GM19351 (cell line): ENCODE data around the gene TRDMT1.
"Not testable (repeated sequence)": the region's sequence is repeated elsewhere in the genome, so short reads cannot be mapped to it uniquely, and the experiment has no call there.

ENCODE experiments used
- ATAC-seq: cut with Tn5 transposase; IDR thresholded peaks from one replicate; pipeline ENCODE4 v1.9.1; 2021; ENCODE audit warnings: mild to moderate bottlenecking, moderate library complexity; ENCODE audit not compliant: unreplicated experiment

TRDMT1 gene

GRCh38 chr10:17140386-17140761 is 61.1 kb downstream of the TRDMT1 start:
- no peak for ATAC-seq

DNA sequence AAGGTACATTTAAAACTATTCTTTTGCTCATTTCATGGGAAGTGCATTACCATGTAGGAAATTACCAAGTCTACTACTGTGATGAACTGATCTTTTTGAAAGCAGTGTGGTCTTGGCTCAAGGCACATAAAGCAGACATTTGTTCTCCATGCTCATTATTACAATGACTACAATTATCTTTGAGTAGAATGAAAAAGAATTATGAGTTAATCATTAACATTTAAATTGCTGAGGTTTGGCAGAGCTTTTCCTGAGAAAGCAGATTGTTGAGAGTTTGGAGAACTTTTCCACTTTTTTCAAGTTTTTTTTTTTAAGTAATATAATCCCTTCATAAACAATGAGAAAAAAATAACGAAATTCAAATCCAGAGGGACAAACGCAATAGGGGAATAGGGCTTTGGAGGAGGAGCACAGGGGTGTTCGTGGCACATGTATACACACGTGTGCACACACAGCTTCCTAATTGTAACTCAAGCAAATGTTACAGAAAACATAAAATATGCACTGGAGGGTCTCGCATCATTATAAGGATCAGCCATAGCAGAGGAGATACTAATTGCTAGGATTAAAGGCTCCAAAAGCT is 62.9 kb downstream of the TRDMT1 start:
- no peak for ATAC-seq

- ATAC-seq = no peak
These were observed 66.7 kb downstream of the TRDMT1 start for GRCh38 chr10:17134737-17135260.

DNA sequence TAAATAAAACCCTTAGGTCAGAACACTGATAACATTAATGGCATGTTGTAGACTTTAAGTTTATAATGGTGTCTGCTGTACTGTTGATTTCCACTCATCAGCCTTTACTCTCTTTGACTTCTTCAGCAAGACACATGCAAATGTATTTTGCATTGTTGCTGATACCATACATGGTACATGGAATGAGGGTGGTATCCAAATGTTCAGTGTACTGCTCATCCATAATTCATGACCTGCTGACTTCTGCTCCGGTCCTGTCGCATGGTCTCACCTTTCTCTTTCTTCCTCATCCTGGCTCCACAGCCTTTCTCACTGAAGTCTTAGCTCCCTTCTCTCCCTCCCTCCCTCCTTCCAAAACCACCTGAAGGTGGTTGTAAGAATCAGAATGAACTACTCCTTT is 67.2 kb downstream of the TRDMT1 start:
- no peak for ATAC-seq

DNA sequence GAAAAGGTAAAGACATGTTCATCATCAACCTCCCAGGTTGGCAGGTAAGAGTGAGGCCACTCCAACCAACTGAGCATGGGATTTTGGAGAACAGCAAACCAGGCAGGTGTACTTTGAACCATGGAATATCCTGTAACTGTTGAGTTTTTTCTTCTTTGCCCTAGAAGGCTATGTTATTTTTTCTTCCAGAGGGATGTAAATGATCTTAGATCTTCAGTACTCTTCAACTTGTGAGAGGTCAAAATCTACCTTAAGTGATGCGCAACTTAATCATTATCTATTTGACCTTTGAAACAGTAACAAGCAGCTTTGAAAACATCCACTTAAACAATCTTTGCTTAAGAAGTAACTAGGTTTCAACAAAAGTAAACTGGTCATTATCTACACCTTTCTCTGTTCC is 71.7 kb downstream of the TRDMT1 start, which contains the start of gene CUBN:
TSS of gene CUBN (minus strand) at position 71 of the 400 bp plus-strand sequence. CDS start at position 25, 46 bp downstream.
- no peak for ATAC-seq

DNA sequence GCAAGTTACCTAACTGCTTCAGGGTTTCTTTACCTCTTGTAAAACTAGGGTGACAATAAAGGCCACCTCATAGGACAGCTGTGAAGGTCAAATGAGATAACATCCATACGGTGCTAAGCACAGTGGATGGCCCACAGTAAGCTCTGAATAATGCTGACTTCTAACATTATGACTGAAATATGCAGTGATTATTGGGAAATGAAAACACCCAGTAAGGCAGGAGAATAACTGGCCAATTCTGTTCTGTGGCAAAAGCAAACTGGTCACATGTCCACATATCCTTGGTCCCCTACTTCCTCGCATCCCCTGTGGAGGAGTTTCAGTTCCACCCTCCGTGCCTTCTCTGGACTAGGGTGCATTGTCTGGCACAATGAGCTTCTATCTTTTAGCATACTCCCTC is 73.2 kb downstream of the TRDMT1 start:
- no peak for ATAC-seq

DNA sequence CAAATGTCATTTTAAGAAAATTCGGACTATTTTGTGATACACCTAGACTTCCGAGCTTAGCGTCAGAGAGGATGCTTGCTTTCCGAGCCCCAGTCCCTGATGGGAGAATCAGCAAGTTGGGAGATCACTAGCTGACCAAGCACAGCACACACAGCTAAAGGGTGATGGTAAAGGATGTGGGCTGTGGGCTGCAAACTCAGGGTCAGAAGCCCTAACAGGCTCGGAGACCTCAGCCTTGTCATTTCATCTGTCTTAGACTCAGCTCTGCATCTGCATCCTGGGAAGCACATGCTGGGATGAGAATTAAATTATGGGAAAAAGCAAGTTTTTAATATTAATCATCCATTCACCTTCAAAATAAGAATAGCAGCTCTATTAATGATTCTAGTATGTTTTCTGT is 75.1 kb downstream of the TRDMT1 start:
- no peak for ATAC-seq

- ATAC-seq = no peak
These were observed 76.1 kb downstream of the TRDMT1 start for GRCh38 chr10:17125206-17125893.

DNA sequence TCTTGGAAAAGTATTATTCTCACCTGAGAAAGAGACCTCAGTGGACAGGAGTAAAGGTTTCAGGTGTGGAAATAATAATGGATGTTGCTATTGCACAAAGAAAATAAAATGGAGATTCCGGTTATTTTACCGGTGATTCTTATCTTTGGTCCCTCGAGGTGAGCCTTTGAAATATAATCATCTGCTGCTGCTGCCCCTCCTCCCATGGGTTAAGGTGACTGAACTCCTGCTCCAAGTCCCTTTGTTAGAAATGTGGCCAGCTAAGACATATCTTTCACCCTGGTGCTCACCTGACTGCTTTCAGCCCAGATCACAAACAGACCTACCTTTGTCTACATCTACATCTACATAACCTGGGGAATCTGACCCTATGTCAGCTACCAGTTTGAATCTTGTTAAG is 77.5 kb downstream of the TRDMT1 start:
- no peak for ATAC-seq

DNA sequence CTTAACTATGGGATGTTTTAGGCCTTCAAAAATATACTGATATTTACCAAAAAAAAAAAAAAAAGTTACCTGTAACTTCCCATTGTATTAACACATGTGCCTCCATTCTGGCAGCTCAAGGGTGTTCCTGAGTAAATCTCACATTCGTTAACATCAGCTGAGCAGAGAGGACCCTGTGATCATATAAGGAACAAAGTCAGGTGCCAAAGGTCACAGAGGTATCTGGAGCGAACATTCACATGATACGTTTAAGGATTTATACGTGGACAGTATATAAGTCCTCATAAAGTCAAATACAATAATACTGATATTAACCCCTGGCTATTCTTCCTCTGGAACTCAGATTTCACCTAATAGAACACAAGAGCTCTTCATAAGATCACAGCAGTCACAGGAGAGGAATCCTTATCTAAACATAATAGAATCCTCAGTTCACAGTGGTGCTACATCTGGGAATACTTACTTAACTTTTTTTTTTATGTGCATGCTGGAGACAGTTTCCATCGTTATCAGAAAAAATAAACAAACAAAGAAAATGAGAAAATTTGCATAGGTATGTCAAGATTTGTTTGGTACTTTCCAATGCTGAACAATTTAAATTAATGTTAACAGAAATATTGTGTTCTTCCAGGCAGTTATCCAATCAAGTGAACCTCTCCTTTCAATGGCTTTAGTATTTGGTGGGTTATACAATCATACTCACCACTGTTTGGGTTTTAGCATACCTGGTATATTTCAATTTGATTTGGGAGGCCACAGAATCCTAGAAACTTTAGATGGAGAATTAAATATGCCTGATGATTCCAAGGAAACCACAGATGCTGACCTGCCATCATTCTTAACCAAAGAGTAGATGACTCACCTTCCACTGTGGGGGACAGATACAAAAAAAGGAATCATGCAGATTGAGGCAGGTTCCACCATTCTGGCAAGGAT is 78.5 kb downstream of the TRDMT1 start:
- no peak for ATAC-seq

- ATAC-seq = no peak
These were observed 79.4 kb downstream of the TRDMT1 start for GRCh38 chr10:17122052-17122451.

- ATAC-seq = no peak
These were observed 80.8 kb downstream of the TRDMT1 start for GRCh38 chr10:17120694-17121093.

DNA sequence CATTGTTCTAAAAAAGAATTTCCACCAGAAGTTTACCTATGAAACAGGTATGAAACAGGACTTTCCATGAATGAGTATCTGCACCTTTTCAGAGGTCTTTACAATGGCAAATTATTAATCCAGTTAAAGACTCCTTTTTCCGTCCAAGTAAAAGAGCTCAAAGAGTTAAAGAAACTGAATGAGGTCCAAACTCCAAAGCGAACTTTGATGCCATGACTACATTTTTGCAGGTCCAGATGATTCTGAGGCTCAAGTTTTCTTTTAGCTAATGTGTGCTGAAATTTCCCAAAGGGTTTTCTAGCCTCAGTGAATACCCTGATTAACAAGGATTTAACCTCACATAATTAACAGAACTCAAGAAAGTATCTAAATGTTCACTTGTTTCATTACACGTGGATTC is 81.6 kb downstream of the TRDMT1 start:
- ATAC-seq = no peak

- ATAC-seq = no peak
These were observed 85.3 kb downstream of the TRDMT1 start for GRCh38 chr10:17116193-17116592.

GRCh38 chr10:17115683-17116082 is 85.8 kb downstream of the TRDMT1 start:
- ATAC-seq = no peak

GRCh38 chr10:17114878-17115444 is 86.5 kb downstream of the TRDMT1 start:
- ATAC-seq = not testable (repeated sequence)

GRCh38 chr10:17113889-17114540 is 87.5 kb downstream of the TRDMT1 start:
- no peak for ATAC-seq

DNA sequence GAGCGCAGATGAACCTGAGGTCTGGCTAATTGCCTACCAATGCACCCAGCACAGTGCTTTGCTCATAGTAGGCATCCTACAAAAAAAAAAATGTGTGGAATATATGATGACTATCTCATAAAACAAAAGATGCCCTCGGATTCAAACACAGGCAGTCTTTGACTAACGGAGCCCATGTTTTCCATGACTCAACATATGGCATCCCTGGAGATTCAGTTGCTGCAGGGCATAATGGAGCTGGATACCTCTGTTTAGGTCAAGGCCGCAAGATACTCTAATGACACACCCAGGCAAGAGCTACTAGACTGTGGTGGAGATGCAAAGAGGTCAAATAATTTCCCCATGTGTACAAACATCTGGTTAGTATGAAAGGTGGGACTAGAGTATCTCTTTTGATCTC is 88.1 kb downstream of the TRDMT1 start:
- ATAC-seq = no peak

GRCh38 chr10:17112566-17112965 is 88.9 kb downstream of the TRDMT1 start:
- ATAC-seq = no peak

DNA sequence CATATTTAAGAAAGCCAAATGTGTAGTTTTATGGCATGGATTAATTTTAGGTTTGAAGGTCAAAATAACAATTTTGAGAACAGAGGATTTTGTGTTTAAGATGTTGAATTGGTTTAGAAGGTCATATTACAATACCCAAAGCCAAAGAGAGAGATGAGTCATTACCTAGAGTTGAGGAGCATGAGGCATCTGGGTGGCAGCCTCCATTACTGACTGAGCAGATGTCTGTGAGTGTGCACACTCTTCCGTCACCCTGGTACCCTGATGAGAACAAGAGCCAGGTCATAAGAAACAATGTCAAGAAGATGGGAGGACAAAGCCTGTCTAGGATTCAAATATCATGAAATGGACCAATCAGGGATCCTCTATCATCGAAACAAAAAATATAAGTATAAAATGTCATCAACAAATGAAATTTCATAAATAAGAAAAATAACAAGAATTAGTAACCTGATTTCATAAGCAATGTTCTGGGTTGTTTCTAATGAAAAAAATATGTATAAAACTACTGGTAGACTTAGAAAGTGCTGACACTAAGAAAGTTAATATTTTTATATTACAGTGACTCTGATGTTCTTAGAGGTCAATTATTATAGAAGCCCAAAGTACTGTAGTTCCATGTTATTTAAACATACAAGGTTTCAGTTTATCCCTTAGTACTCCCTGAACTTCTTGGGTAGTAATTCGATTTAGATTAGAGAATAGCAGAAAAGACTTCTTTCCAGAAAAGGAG is 91.8 kb downstream of the TRDMT1 start:
- no peak for ATAC-seq
